H1 (cell line): ENCODE measurements around the gene CDRT4. TPM values are rescaled to one million over a fixed set of nuclear protein-coding genes. Genes with fewer than 3 reads are reported as not detected.

Source experiments
- SP1 ChIP-seq: IDR thresholded peaks from 2 replicates; pipeline ENCODE4 v1.6.1; 2011; ENCODE audit warnings: low read depth, low read length
- TAF7 ChIP-seq: optimal IDR thresholded peaks from 2 replicates; pipeline ENCODE3; 2011; ENCODE audit warnings: low read depth, mild to moderate bottlenecking, inconsistent platforms, low read length, moderate library complexity, borderline replicate concordance
- polyA plus RNA-seq, 7 experiments: library from polyadenylated mRNA; depleted of rRNA in 3 of 7; stranded (reverse) in 5 of 7; unstranded in 2 of 7; fragments of >200 nt in 5 of 7; fragments of 200-250 nt in 2 of 7; gene quantifications; 1 replicate in 5 of 7; 2 replicates in 1 of 7; 4 replicates in 1 of 7; pipeline versions ENCODE4 v1.2.1 to v1.2.3, GENCODE V29; 2011 to 2013; ENCODE audit warnings: missing spikeins in 2 of 7, mixed read lengths in 2 of 7
- total RNA-seq: library from RNA; stranded (reverse); fragmentation: NEBNext Ultra II Directional; extraction: Animal tissue kit (Norgen Biotek cat#: 25700); gene quantifications from 2 replicates; pipeline ENCODE4 v1.2.1, GENCODE V29; 2021

The CDRT4 gene
- total and polyA plus RNA-seq, 2 of the 8 experiments (the other 6 are each of a cell fraction or from before 2014, with no cell fraction given), result 2.6 to 5.6 TPM

DNA sequence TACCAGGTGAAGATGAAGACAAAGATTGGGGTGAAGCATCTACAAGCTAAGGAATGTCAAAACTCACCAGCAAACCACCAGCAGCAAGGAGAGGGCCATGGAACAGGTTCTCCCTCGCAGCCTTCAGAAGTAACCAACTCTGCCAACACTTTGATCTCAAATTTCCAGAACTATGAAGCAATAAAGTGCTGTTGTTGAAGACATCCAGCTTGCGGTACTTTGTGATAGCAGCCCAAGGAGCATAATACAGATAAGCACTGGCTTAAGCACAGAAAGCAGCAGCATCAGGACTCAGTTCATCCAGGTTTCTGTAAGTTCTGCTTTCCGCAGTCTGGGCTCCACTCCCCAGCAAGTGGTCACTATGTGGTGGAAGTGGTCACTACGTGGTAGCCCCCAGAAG lies 16.0 kb upstream of the CDRT4 start (continued):
- no peak for TF ChIP-seq SP1
- TF ChIP-seq TAF7, result no peak
